ENCODE data around the gene WBP11.

GRCh38 chr12:14741153-14741552, 62.1 kb downstream of the WBP11 start:
- no peak for TF ChIP-seq CTCF (IDR thresholded peaks at IDR 0.05)
- TF ChIP-seq POLR2A (IDR thresholded peaks at IDR 0.05), result no peak

Measured in uterus (tissue), 2 donors.